K562 (cell line): ENCODE measurements around the gene AAK1. TPM values are rescaled to one million over a fixed set of nuclear protein-coding genes. Genes with fewer than 3 reads are reported as not detected.

Experiments
- ATAC-seq: fragments of 200-7000 bp; cut with Tn5 transposase; 3 replicates; pipeline ENCODE4 v1.9.1; 2020; ENCODE audit warnings: moderate library complexity
- BruUV-seq: library from RNA; stranded (reverse); fragments of 400-500 nt; replicated peaks from 2 replicates; lab custom pipeline; 2021; lab: Mats Ljungman, UMichigan
- CTCF ChIA-PET: fragments of 300-600 bp; formaldehyde crosslinking; extraction: SDS; loops from one replicate; lab custom pipeline; 2021; ENCODE audit warnings: low intra/inter-chr PET ratio; lab: Yijun Ruan, JAX
- POLR2A ChIA-PET: fragments of 300-600, 350-650 bp; sonication (Branson Sonifier 250); formaldehyde crosslinking; extraction: SDS; loops from one replicate; lab custom pipeline; 2021; ENCODE audit warnings: antibody characterized with exemption, inconsistent platforms; lab: Yijun Ruan, JAX
- DNase-seq, 4 experiments: peaks; one replicate each; pipeline versions ENCODE4 v3.0.0 to v3.0.0-alpha.2; 2011 to 2018; ENCODE audit warnings: low spot score in 3 of 4, mixed read lengths in 3 of 4; ENCODE audit errors: extremely low read depth in 1 of 4
- FAIRE-seq: peaks from 2 replicates; lab custom pipeline; 2011; peaks lifted over from hg19 to GRCh38; lab: Jason Lieb, UNC
- H2AFZ ChIP-seq: 2 replicates; pipeline ENCODE4 v1.6.0; 2011; ENCODE audit warnings: low read depth, low read length, control low read depth, inconsistent platforms
- H3K27ac ChIP-seq: fragments of 200-600 bp; 3 replicates; pipeline ENCODE4 v1.8.0; 2011; ENCODE audit warnings: low read depth, mild to moderate bottlenecking, control low read depth, inconsistent platforms, low read length, moderate library complexity, mixed read lengths; ENCODE audit errors: extremely low read depth
- H3K27me3 ChIP-seq, 2 experiments: fragments of 300-600 bp in 1 of 2; 2 replicates in 1 of 2; 3 replicates in 1 of 2; pipeline versions ENCODE4 v1.6.0 to v1.8.0; 2011; ENCODE audit warnings: inconsistent platforms in 2 of 2, low read length in 2 of 2, mild to moderate bottlenecking in 1 of 2, mixed read lengths in 1 of 2, moderate library complexity in 1 of 2; ENCODE audit not compliant: control insufficient read depth in 2 of 2, insufficient read depth in 2 of 2
- H3K36me3 ChIP-seq: fragments of 300-600 bp; 3 replicates; pipeline ENCODE4 v1.8.0; 2011; ENCODE audit warnings: mild to moderate bottlenecking, low read length, inconsistent platforms; ENCODE audit not compliant: control insufficient read depth, insufficient read depth
- H3K4me1 ChIP-seq, 2 experiments: fragments of 200-600 bp in 1 of 2; replicated peaks in 1 of 2; 2 replicates in 1 of 2; 3 replicates in 1 of 2; pipeline versions ENCODE4 v1.5.1 to v1.8.0; 2011; ENCODE audit warnings: inconsistent platforms in 2 of 2, low read length in 2 of 2, mild to moderate bottlenecking in 1 of 2, mixed read lengths in 1 of 2, moderate library complexity in 1 of 2; ENCODE audit not compliant: control insufficient read depth in 2 of 2, insufficient read depth in 2 of 2
- H3K4me2 ChIP-seq: 2 replicates; pipeline ENCODE4 v1.6.1; 2011; ENCODE audit warnings: low read length, control low read depth, inconsistent platforms, mixed read lengths; ENCODE audit not compliant: insufficient read depth
- H3K4me3 ChIP-seq: fragments of 200-600 bp; sonication (generic), shearing (Covaris generic); 2 replicates; pipeline ENCODE4 v1.5.1; 2016; ENCODE audit warnings: control low read depth, inconsistent platforms
- H3K79me2 ChIP-seq: fragments of 200-600 bp; 3 replicates; pipeline ENCODE4 v1.8.0; 2011; ENCODE audit warnings: low read length, inconsistent platforms; ENCODE audit not compliant: control insufficient read depth, insufficient read depth
- H3K9ac ChIP-seq, 2 experiments: 2 replicates each; pipeline versions ENCODE4 v1.6.0 to v1.6.1; 2011; ENCODE audit warnings: low read depth in 2 of 2, low read length in 2 of 2, control low read depth in 1 of 2, inconsistent platforms in 1 of 2, mild to moderate bottlenecking in 1 of 2, mixed read lengths in 1 of 2; ENCODE audit not compliant: insufficient read depth in 1 of 2
- H3K9me1 ChIP-seq: one replicate; pipeline ENCODE4 v1.6.0; 2011; ENCODE audit warnings: inconsistent platforms, mild to moderate bottlenecking, low read length, moderate library complexity; ENCODE audit not compliant: control insufficient read depth, insufficient read depth
- H3K9me3 ChIP-seq: replicated peaks from 2 replicates; pipeline ENCODE4 v1.5.1; 2011; ENCODE audit warnings: low read depth, low read length, inconsistent platforms; ENCODE audit not compliant: control insufficient read depth, insufficient read depth
- H4K20me1 ChIP-seq: replicated peaks from 2 replicates; pipeline ENCODE4 v1.6.1; 2011; ENCODE audit warnings: low read length, inconsistent platforms, mixed read lengths; ENCODE audit not compliant: control insufficient read depth, insufficient read depth
- COPS2 ChIP-seq: fragments of 450-650 bp; conservative IDR thresholded peaks from 2 replicates; pipeline ENCODE4 v1.6.1; 2016; ENCODE audit warnings: mild to moderate bottlenecking, moderate library complexity
- HBP1 ChIP-seq: fragments of 450-650 bp; formaldehyde crosslinking; IDR thresholded peaks from 2 replicates; pipeline ENCODE4 v1.4.0; 2022; ENCODE audit warnings: missing genetic modification characterization
- L3MBTL2 ChIP-seq: fragments of 450-650 bp; IDR thresholded peaks from 2 replicates; pipeline ENCODE4 v1.6.1; 2016; ENCODE audit warnings: mild to moderate bottlenecking, moderate library complexity
- MAZ ChIP-seq, 2 experiments: fragments of 450-650 bp in 1 of 2; sonication (generic) in 1 of 2; formaldehyde crosslinking; IDR thresholded peaks in 1 of 2; conservative IDR thresholded peaks in 1 of 2; 2 replicates each; pipeline versions ENCODE4 v1.4.0 to v1.5.0; 2020; ENCODE audit warnings: mild to moderate bottlenecking in 1 of 2, missing genetic modification reagents in 1 of 2
- MTA1 ChIP-seq: fragments of 450-650 bp; IDR thresholded peaks from 2 replicates; pipeline ENCODE4 v1.6.1; 2017; ENCODE audit warnings: borderline replicate concordance
- NRF1 ChIP-seq, 2 experiments: fragments of 450-650 bp; IDR thresholded peaks in 1 of 2; conservative IDR thresholded peaks in 1 of 2; 2 replicates each; pipeline ENCODE4 v1.6.1; 2014; ENCODE audit warnings: mild to moderate bottlenecking in 2 of 2
- PHF8 ChIP-seq: fragments of 200-600 bp; sonication (generic); IDR thresholded peaks from 2 replicates; pipeline ENCODE4 v1.6.1; 2012; ENCODE audit warnings: mixed run types, mild to moderate bottlenecking, inconsistent platforms, low read length, moderate library complexity, borderline replicate concordance
- POU5F1 ChIP-seq: fragments of 150-350 bp; IDR thresholded peaks from 2 replicates; pipeline ENCODE4 v1.6.1; 2014; ENCODE audit warnings: borderline replicate concordance, low read length, low read depth, mild to moderate bottlenecking; ENCODE audit not compliant: partially characterized antibody
- RBM17 ChIP-seq: fragments of 200-400 bp; formaldehyde crosslinking; IDR thresholded peaks from 2 replicates; pipeline ENCODE4 v1.6.1; 2017; ENCODE audit warnings: low read depth, mild to moderate bottlenecking, low read length, borderline replicate concordance
- WGBS: fragments of 100-300 bp; shearing (Covaris generic); methylation state at CpG from one replicate; pipeline ENCODE4 v1.1.6; 2016; ENCODE audit warnings: low coverage, mixed read lengths; ENCODE audit not compliant: insufficient coverage; ENCODE audit errors: missing lambda C conversion rate; 5-methylcytosine and 5-hydroxymethylcytosine counted together
- in situ Hi-C: fragments of 300-500 bp; cut with MboI; formaldehyde crosslinking; loops from 4 replicates; pipeline ENCODE4 v1.15.0; 2018; ENCODE audit warnings: inconsistent platforms, mixed read lengths
- intact Hi-C: fragments of 100-400 bp; cut with micrococcal nuclease; formaldehyde crosslinking; loops from 2 replicates; pipeline ENCODE4 v1.14.2; 2022
- polyA plus RNA-seq, 8 experiments: library from polyadenylated mRNA; depleted of rRNA in 4 of 8; stranded (reverse) in 5 of 8; unstranded in 3 of 8; fragments of >200 nt; fragmentation: Nextera tagmentation in 2 of 8; fragmentation: Illumina TruSeq in 1 of 8; extraction: Ambion mirVana in 2 of 8; extraction: Trizol in 1 of 8; gene quantifications; 2 replicates each; pipeline versions ENCODE4 v1.2.1 to v1.2.3, GENCODE V29; 2011 to 2014; ENCODE audit warnings: inconsistent platforms in 1 of 8, missing spikeins in 1 of 8
- total RNA-seq, 7 experiments: library from RNA; depleted of rRNA in 6 of 7; stranded (reverse); fragments of >200 nt in 6 of 7; fragmentation: Illumina TruSeq in 2 of 7; extraction: Trizol in 2 of 7; gene quantifications; 2 replicates each; pipeline versions ENCODE4 v1.2.1 to v1.2.3, GENCODE V29; 2011 to 2021; ENCODE audit warnings: low replicate concordance in 1 of 7

The AAK1 gene
- total and polyA plus RNA-seq, 9 of the 15 experiments (the other 6 are each of a cell fraction or from before 2014, with no cell fraction given): 0.89 to 17.1 (median 6.0) TPM

- Histone ChIP-seq H3K9ac (no peak overlapping the region), H2AFZ (no peak overlapping the region), H3K4me2 (no peak overlapping the region), H3K27me3 (no peaks in the 10 kb centered on the region), H3K79me2 (peaks cover 5% of the 10 kb centered on the region; the same call in 1 of the 3 replicates), H4K20me1 (no peaks in the 10 kb centered on the region), H3K36me3 (no peaks in the 10 kb centered on the region), H3K4me3 (no peak overlapping the region), H3K27ac (no peak overlapping the region), H3K9me1 (no peaks in the 10 kb centered on the region), H3K4me1 (peaks cover 4 to 25% of the 10 kb centered on the region in 2 experiments; a peak in 4 of 5 replicates), H3K9me3 (no peaks in the 10 kb centered on the region)
- BruUV-seq: no TSS peak
- ATAC-seq (no peak), FAIRE-seq (no peak), DNase-seq (no peak)
- in situ Hi-C loops: no loop called here
- WGBS: 81% methylated on average over 4 of the region's 4 CpGs
- intact Hi-C loops: no loop called here
- ChIA-PET CTCF (interaction anchor here (0.6 kb wide), 1 partner anchor 144 kb away, joined by 9 read pairs; no protein-coding TSS in a partner anchor), POLR2A (interaction anchor here (0.6 to 3.4 kb wide), 3 partner anchors 10 to 17 kb away, joined by 3 to 23 read pairs (median 8); no protein-coding TSS in a partner anchor)
- no peak for TF ChIP-seq COPS2
- no peak for TF ChIP-seq HBP1 (CRISPR knock-in tag)
- no peak for TF ChIP-seq PHF8
- no peak for TF ChIP-seq RBM17
- TF ChIP-seq MTA1: no peak
- no peak for TF ChIP-seq NRF1 (conservative IDR thresholded peaks at IDR 0.05 in 1 of 2, IDR thresholded peaks at IDR 0.05 in 1 of 2)
- no peak for TF ChIP-seq POU5F1
- TF ChIP-seq L3MBTL2: no peak
- no peak for TF ChIP-seq MAZ (CRISPR knock-in tag; conservative IDR thresholded peaks at IDR 0.05 in 1 of 2, IDR thresholded peaks at IDR 0.05 in 1 of 2)
- TF ChIP-seq, all 486 proteins: peak for 0
Measured at GRCh38 chr2:69580486-69580885, 63.1 kb downstream of the AAK1 start.
